GM13977 (cell line): Measurements from ENCODE around the gene CNTFR.

ENCODE experiments used
- DNase-seq: peaks from one replicate; pipeline ENCODE4 v3.0.0; 2012; ENCODE audit warnings: low spot score
- CTCF ChIP-seq: IDR thresholded peaks from 2 replicates; pipeline ENCODE4 v1.5.1; 2012; ENCODE audit warnings: mild to moderate bottlenecking, control low read depth; ENCODE audit not compliant: insufficient read depth; ENCODE audit errors: extremely low read depth, missing control alignments
- in situ Hi-C: fragments of 300-500 bp; cut with MboI; formaldehyde crosslinking; loops from one replicate; pipeline ENCODE4 v1.12.0; 2022; ENCODE audit warnings: low sequenced_read_pairs, low pct_unique_long_range_greater_than_20kb, mixed read lengths, inconsistent platforms; ENCODE audit not compliant: unreplicated experiment

Gene CNTFR

GRCh38 chr9:34515959-34516358, 73.6 kb downstream of the CNTFR start:
- DNase-seq: no peak
- in situ Hi-C loops: no loop called here
- no peak for TF ChIP-seq CTCF

GRCh38 chr9:34514816-34515215, 74.7 kb downstream of the CNTFR start:
- in situ Hi-C loops: no loop called here
- TF ChIP-seq CTCF: no peak
- DNase-seq: no peak

GRCh38 chr9:34514401-34514800, 75.1 kb downstream of the CNTFR start:
- in situ Hi-C loops: no loop called here
- no peak for TF ChIP-seq CTCF
- DNase-seq: no peak

DNA sequence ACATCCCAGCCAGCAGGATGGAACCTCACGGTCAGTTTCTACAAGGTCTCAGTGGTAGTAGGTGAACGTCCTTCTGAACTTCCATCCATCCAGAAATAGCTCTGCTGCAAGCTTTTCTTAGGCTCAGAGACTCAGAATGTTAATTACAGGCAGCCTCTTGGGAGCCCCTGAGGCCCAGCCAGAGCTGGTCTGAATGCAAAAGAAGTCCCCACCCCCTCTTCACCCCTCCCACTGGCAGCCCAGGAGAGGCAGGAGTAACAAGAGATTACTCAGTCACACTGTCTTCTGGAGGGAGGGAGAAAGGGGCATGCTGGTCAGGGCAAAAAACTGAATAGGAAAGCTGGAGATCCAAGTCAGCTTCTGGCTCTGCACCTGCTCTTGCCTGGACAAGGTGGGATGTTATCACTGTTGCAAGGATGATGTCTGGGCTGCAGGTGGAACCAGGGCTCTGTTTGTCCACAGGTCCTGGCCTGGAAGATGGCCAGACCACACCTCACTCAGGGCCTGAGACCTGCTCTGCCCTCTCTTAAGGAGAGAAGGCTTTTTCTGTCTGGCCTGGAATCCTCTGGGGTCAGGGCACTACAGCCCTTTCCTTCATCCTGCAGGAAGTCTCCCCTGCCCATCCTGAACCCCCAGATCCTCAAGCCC, 75.8 kb downstream of the CNTFR start:
- DNase-seq: no peak
- in situ Hi-C loops: no loop called here
- no peak for TF ChIP-seq CTCF

GRCh38 chr9:34512131-34513078, 77.1 kb downstream of the CNTFR start:
- no peak for TF ChIP-seq CTCF
- DNase-seq: no peak
- in situ Hi-C loops: no loop called here

- no peak for TF ChIP-seq CTCF
- in situ Hi-C loops: no loop called here
Observed at GRCh38 chr9:34510497-34511468, 78.7 kb downstream of the CNTFR start.

More at GRCh38 chr9:34510497-34511468, 78.7 kb downstream of the CNTFR start:
- no peak for DNase-seq
